OCI-LY7 (cell line): Measurements from ENCODE around the gene SCLT1.

ENCODE experiments used
- EZH2phosphoT487 ChIP-seq: fragments of 200-600 bp; sonication (generic); IDR thresholded peaks from 2 replicates; pipeline ENCODE4 v1.6.1; 2018; ENCODE audit warnings: low read depth, borderline replicate concordance, mild to moderate bottlenecking, mixed run types, antibody characterized with exemption, low read length, moderate library complexity, mixed read lengths
- TF ChIP-seq, protein P1 (sequence below): fragments of 200-600 bp; sonication (generic); conservative IDR thresholded peaks from 2 replicates; pipeline ENCODE4 v1.5.1; 2014; ENCODE audit warnings: mild to moderate bottlenecking, antibody characterized with exemption, low read length, moderate library complexity, mixed read lengths

DNA sequence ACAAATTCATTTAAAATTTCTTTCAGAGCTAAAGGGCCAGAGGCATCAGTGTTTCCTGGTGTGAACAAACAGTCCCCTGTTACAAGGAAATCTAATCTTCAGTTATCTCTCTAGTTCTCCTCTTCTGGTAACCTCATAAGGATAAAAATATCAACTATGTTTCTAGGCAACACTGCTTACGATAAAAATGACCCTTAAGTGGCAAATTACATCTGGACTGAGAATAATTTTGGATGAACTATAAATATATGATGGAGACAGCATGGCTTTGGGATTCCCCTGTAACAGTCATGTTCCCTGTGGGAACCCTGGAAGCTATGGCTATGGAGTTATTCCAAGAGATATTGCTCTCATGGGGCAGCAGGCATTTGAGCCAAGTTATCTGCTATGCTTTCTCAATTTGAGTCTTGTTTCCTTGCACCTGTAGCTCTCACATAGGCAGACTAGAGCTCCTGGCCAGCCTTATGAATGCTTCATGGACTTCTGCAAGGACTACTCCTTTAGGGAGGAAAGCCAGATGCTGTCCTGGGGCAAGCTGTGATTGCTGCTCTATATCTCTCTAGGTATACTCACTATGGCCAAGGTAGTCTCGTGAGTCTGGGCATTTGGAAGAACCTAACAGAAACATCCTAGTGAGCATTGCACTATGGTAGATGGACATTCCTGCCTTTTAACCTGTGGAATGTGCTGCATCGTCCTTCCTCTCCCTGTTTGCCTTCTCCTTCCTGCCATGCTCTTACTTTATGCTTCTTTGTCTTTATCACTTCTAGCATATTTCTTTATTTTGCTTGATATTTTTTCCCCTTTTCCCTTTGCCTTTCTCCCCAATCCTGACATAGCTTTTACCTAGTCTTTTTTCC, 16.9 kb upstream of the SCLT1 start:
- TF ChIP-seq, protein P1, sequence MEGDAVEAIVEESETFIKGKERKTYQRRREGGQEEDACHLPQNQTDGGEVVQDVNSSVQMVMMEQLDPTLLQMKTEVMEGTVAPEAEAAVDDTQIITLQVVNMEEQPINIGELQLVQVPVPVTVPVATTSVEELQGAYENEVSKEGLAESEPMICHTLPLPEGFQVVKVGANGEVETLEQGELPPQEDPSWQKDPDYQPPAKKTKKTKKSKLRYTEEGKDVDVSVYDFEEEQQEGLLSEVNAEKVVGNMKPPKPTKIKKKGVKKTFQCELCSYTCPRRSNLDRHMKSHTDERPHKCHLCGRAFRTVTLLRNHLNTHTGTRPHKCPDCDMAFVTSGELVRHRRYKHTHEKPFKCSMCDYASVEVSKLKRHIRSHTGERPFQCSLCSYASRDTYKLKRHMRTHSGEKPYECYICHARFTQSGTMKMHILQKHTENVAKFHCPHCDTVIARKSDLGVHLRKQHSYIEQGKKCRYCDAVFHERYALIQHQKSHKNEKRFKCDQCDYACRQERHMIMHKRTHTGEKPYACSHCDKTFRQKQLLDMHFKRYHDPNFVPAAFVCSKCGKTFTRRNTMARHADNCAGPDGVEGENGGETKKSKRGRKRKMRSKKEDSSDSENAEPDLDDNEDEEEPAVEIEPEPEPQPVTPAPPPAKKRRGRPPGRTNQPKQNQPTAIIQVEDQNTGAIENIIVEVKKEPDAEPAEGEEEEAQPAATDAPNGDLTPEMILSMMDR, result no peak
- TF ChIP-seq EZH2phosphoT487, result no peak
